ENCODE results near the gene SFRP2.

DNA sequence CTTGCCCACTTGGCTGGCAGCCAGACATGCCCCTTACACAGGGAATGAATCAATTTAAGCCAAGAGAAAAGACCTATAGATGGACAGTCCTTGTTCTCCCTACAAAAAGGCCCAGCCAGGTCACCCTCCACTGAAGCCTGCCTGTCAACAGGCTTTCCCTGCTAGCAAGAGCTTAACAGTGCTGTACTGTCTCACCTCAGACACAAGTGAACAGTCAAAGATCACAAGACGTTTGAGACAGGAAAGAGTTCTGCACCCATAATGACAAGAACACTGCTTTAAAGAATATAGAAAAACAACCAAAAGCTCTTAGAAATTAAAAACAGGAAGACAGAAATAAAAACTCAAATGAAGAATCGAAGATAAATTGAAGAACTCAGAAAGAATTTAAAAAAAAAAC is 33.7 kb downstream of the SFRP2 start:
- TF ChIP-seq CTCF (IDR thresholded peaks at IDR 0.05) (no peak), EZH2phosphoT487 (IDR thresholded peaks at IDR 0.05) (no peak), EZH2 (IDR thresholded peaks at IDR 0.05) (no peak)
